ENCODE results near the gene ATXN7L1.

The ATXN7L1 gene

GRCh38 chr7:105876091-105876963 lies at the start of gene ATXN7L1:
Gene ATXN7L1, minus strand, starts transcription at chr7:105876599. Its CDS starts 41 bp downstream, at chr7:105876558.
- peak; percentile 92 for DNase-seq

DNA sequence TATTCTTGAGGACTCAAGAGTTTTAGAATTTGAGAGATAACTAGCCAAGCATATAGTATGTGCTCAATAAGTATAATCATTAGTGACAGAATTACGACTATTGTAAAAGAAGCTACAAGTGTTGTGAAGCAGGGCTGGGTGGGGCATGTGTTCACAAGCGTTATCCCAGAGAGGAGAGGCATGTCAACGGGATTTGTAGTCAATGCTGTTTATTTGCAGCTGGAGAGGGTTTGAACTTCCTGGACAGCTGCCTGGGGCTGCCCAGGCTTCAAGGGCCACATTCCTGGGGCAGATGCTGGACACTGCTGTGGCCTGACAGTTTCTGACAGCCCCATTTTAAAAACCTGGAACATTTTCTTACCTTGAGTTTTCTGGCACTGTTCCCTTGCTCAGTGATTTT lies 49.7 kb upstream of the ATXN7L1 start:
- DNase-seq: no peak

DNA sequence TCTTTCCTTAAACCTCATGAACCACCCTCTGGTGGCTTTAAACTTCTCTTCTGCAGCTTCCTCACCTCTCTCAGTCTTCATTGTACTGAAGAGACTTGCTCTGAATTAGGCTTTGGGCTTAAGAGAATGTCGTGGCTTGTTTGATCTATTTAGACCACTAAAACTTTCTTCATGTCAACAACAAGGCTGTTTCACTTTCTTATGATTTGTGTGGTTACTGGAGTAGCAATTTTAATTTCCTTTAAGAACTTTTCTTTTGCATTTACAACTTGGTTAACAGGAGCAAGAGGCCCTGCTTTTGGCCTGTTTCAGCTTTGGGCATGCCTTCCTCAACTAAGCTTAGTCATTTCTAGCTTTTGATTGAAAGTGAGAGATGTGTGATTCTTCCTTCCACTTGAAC lies 48.5 kb upstream of the ATXN7L1 start:
- DNase-seq: peak; percentile 86

DNA sequence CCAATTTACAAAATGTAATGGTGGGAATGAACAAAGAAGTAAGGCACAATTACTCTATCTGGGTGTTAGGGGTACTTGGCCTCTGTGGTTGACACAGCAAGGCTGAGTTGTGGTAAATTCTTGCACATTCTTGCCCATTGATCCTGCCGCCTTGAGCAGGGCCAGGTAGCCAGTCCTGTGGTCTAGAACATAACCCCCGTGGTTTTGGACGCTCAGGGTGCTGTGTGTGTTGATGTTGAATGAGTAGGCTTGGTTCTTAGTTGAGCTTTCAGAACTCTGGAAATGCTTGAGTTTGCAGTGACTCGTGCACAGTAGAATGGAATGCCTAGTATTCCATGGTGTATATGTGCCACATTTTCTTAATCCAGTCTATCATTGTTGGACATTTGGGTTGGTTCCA lies 44.4 kb upstream of the ATXN7L1 start:
- DNase-seq: no peak

- no peak for DNase-seq
Measured at GRCh38 chr7:105917659-105918058, 41.3 kb upstream of the ATXN7L1 start.

- no peak for DNase-seq
Measured at GRCh38 chr7:105916603-105917002, 40.2 kb upstream of the ATXN7L1 start.

DNA sequence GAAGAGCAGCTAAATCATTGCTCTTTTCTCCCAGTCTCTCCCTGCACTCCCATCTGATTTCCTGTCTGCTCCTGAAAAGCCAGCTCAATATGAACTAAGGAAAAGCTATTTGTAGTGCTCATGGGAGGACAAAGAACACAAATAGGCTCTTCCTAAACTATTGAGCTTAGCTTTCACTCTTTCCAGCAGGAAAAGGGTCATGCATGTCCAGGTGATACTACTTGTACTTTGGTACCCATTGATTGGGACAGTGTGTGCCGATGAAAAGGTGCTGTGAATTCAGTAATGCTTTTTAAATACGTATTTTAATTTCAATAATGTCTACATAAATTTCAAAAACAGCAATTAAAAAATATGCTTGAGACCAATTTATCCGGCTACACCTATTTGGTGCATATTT lies 37.5 kb upstream of the ATXN7L1 start:
- DNase-seq: no peak

GRCh38 chr7:105911961-105912575 lies 35.7 kb upstream of the ATXN7L1 start:
- no peak for DNase-seq

- DNase-seq: no peak
Measured at GRCh38 chr7:105910172-105910571, 33.8 kb upstream of the ATXN7L1 start.

GRCh38 chr7:105909742-105910141 lies 33.3 kb upstream of the ATXN7L1 start:
- DNase-seq: no peak

GRCh38 chr7:105907129-105907846 lies 30.9 kb upstream of the ATXN7L1 start:
- no peak for DNase-seq

- no peak for DNase-seq
Measured at GRCh38 chr7:105906695-105907094, 30.3 kb upstream of the ATXN7L1 start.

DNA sequence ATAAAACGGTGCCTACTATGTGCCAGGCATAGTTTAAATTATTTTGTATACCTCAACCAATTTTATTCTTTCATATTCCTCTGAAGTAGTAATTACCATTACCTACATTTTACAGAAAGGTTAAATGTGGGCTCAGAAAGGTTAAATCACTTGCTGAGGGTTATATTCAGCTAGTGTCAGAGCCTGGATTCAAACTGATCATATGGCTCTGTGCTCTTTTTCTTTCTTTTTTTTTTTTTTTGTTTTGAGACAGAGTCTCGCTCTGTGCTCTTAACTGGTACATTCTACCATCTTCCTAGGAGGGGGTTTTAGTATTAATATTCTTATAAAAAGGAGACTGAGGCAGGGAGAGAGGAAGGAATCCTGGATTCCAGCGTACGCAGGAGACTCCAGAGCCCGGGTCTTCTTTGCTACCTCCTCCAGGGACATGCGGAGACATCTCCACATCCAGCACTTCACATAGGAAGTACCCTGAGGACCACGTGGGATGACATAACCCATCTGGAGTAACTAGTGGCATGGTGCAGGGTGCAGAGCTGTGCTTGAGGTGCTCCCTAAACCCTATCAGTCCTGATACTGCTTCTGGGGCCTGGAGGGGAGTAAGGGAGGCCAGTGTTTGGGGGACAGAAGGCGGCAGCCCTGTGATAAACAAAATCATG lies 29.6 kb upstream of the ATXN7L1 start:
- DNase-seq: no peak

DNA sequence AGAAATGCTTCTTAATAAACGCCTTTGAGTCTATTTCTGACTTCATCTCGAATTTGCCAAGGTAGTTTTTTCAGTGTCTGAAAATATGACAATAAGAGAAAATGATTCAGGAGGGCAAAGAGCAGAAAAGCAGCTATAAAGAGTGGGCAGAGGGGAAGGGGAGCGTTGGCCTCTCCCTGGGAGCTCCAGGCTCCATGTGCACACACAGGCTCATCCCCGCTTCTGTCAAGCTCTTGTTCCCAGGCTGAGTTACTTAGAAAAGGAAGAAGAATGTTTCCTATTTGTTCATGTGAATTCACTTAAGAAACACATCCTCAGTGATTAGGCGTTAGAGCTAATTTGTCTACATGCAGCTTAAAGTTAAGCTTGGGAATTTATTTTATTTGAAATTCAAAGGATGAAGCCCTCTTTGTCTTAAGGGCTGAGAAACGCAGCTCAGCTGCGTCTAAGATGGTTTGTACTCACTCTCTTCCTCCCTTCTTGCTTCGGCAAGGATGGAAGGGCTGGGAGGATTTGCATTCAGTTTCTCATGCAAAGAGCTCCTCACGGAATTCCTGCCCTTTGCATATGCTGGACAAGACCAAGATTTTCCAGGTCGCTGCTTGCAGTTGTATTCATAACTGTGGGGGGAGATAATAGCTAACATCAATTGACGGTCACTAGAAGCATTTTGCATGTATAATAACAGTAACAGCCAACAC lies 29.0 kb upstream of the ATXN7L1 start:
- no peak for DNase-seq

DNA sequence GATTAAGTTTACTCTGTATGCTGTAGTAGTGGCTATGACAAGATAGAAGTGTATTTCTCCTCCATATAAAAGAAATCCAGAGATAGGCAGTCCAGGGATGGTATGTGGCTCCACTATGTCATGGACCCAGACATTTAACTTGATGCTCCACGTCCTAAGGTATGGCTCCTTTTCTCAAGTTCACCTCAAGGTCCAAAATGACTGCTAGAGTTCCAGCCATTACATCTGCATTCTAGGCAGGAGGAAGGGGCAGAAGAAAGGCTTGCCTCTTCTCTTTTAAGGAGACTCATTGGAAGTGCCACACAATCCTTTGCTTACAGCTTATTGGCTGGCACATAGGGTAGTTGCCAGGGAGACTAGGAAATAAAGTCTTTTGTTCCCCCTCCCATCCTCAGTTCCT lies 27.7 kb upstream of the ATXN7L1 start:
- no peak for DNase-seq

DNA sequence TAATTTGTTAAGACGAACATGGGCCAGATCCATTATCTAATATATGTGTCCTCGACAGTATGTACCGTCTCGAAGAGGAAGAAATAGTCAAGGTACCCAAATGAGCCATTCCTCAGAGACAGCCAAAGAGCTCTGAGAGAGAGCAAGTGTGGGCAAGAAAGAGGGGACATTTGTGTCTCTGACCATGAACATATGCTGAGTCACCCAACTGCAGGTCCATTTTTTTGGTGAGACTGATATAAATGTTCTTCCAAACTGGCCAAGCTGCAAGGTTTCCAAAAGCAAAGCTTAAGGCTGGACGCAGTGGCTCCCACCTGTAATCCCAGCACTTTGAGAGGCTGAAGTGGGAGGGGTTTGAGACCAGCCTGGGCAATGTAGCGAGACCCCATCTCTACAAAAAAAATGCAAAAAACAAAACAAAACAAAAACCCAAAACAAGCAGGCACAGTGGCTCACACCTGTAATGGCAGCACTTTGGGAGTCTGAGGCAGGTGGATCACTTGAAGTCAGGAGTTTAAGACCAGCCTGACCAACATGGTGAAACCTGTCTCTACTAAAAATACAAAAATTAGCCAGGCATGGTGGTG lies 26.0 kb upstream of the ATXN7L1 start:
- no peak for DNase-seq

DNA sequence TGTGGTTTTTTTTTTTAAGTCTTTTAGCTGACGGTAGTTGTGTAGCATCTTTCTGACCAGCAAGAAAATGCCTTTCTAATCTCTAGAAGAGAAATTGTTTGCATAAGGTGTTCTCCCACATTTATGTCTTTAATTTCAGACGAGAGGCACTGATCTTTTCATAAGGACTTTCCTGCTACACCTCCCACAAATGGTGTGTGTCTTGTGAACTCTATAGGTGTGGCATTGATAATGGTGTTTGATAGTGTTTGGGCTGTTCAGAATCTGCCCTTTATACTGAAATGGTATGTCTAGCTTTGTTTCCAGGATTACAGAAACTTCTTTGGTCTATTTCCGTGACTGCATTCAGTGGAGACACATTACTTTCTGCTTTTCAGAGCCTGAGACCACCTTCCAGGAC lies 21.6 kb upstream of the ATXN7L1 start:
- no peak for DNase-seq

- DNase-seq: no peak
Measured at GRCh38 chr7:105896407-105896911, 20.1 kb upstream of the ATXN7L1 start.

GRCh38 chr7:105894131-105894530 lies 17.7 kb upstream of the ATXN7L1 start:
- no peak for DNase-seq

DNA sequence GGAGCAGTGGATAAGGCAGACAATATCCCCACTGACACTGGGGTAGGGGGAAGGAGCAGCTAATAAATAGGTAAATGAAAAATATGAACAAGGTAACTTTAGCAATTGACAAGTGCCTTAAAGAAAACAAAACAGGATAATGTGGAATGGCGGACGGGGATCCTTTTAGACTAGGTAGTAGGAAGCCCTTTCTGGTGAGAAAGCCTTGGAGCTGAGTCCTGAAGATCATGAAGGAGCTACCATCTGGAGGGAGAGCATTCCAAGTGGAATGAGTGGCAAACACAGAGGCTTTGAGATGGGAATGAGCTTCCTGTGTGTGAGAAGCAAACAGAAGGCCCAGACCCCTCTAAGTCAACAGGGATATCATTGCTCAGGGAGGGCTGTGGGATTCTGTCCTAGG lies 16.0 kb upstream of the ATXN7L1 start:
- no peak for DNase-seq

GRCh38 chr7:105890290-105890997 lies 14.0 kb upstream of the ATXN7L1 start:
- DNase-seq: peak; percentile 47

All from activated CD4-positive, alpha-beta T cell treated with anti-CD3 and anti-CD28 coated beads, Interleukin-2, amount 50 U/mL, for 16 hours (primary cell).